Measurements from ENCODE around the gene MIEN1.
"Not testable (repeated sequence)": the region's sequence is repeated elsewhere in the genome, so short reads cannot be mapped to it uniquely, and the experiment has no call there.

MIEN1 gene, protein sequence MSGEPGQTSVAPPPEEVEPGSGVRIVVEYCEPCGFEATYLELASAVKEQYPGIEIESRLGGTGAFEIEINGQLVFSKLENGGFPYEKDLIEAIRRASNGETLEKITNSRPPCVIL

DNA sequence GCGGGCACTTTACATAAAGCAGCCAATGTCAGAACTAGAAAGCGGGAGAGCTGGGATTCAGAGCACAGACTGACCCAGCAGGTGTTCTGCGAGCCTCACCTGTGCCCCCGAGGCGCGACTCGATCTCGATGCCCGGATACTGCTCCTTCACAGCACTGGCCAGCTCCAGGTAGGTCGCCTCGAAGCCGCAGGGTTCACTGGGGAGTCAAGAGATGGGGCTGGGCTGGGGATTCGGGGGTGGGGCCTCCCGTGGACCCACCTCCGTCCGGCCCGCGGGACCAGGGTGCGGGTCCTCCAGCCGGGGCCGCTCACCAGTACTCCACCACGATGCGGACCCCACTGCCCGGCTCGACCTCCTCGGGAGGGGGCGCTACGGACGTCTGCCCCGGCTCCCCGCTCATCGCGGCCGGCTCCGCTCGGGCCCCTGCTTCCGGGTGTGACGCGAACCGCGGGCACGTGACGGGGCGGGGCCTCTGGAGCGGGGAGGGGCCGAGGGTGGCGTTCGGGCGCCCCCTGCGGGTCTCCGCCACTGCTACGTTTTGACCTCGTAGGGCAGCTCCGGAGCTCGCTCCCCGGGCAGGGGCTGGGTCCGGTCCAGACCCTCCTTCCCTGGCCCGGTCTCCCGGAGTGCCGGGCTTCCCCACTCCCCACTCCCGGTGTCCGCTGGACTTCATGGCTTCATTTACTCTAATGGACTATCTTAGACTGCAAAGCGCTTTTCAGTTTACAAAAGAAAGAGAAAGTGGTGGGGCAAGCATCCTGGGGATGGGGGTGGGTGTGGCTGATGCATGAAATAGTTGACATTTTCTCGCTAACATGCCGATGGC is at the start of gene MIEN1:
Gene MIEN1, minus strand, starts transcription at position 438 of the 827 bp plus-strand sequence. Its CDS starts 37 bp downstream, at position 401.
- DNase-seq (ENCODE audit: low read depth in 2 of 2) = peak; percentile 38 to 47

DNA sequence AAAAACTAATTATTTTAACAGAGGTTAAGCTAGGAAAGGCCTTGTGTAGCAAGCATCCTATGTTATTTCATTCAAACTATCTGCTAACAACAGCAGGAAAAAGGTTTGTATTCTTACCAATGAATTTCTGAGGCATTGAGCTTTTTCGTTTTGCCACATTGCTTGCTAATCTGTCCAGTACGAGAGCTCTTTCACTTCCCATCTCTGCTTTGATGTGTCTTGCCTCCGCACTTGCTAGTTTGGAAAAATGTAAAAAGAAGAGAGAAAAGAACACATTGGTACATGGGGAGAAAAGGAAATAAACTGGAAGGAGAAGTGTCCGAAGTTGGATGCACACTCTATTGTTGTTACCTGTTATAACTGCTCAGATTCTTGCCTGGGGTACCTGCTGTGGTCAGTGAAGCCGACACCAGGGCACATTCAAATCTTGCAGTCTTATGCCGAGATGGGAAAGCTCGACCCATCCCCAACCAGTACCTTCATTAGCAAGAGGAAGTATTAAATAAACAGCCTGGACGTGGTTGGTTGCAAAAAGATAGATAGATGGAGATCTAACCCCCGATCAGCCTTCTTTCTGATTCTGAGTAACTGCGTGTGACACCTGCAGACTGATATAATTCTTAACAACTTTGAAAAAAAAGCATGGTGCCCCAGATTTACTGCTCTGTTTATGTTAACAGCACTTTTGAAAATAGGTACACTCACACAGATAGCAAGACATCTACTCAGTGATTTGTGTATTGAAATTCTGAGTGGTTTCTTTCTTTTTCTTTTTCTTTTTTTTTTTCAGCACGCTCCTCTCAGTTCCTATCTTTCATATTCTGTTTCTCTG is 47.4 kb upstream of the MIEN1 start:
- DNase-seq (ENCODE audit: low read depth in 2 of 2) = no peak

DNA sequence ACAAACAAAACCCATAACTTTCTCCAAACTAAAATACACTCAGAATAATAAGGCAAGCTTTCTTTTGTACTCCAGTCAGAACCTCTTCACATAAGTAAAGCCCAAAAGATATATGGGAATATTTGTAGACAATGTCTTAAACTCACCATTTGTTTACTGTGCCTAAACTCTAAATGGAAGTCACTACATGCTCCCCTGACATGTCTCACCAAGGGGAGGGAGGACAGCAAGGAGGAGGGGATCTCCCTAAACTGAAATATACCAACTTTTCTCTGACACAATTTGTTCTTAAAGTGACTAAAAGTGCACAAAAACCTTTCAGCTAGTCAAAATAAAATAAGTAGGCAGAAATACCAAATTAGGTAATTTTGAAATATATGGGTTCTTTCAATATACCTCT is 45.9 kb upstream of the MIEN1 start:
- no peak for DNase-seq (ENCODE audit: low read depth in 2 of 2)

DNA sequence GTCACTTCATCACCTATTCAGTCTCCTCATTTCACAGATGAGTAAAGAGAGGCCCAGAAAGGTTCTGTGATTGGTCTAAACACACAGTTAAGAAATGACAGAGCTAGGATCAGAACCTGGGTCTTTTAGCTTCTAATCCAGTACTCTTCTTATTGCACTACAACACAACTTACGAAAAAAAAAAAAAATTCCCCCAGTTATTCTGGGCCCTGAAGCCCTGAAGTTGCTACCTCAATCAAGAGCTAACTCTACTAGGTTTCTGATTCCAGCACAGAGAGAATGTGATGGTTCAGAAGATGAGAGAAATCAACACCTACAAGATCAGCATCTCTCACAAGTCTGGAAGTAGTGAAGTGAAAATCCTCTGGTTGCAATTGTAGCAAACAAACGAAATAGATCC is 44.7 kb upstream of the MIEN1 start:
- no peak for DNase-seq (ENCODE audit: low read depth in 2 of 2)

DNA sequence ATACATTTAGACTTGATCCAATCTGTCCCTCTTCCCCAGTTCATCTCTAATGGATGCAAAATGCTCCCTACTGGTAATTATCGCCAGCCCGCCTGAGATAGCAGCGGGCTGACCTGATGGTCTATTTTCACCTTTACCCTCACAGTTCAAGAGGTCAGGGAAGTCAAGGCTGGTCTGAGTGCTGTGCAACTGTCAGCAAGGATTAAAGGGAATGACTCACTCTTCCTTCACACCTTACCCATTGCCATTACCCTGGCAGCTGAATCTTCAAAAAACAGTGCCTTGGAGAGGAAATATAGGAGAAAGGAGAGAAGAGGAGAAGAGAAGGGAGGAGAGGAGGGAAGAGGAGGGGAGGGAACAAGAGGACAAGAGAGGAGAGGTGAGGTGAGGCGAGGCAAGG is 43.7 kb upstream of the MIEN1 start:
- DNase-seq (ENCODE audit: low read depth in 2 of 2) = no peak

DNA sequence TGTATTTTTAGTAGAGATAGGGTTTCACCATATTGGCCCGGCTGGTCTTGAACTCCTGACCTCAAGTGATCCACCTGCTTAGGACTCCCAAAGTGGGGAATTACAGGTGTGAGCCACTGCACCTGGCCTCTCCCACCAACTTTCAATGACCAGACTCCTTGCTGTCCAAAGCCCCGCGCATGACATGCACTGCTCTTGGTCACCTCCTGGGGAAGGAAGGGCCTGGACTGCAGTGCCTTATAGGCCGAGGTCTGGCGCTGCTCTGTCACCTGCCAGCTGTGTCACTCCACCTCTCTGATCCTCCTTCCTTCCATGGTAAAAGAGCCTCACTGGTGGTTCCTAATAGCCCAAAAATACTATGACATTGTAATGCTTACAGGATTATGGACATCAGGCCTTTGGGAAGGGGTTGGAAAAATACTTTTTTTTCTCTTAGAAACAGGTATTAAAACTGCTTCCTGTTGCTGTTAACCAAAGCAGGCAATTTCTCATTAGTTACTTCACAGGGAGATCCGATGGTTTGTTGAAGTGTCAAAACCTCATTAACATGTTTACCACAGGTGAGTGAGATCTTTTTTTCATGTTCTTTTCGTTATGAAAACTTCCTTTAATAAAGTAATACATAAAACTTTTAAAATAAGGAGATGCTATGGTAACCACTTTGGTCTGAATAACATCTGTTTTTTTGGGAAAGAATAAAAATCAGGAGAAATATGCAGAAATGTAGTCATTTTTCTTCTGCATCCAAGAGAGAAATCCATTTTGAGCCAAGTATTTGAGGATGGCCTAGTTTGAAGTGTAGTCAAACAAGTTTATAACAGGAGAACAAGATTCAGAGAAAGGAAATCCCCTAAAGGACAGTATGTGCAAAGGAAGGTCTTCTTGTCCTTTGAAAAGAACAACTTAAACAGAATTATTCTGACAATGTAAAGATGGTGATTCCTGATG is 42.9 kb upstream of the MIEN1 start:
- DNase-seq (ENCODE audit: low read depth in 2 of 2) = no peak

DNA sequence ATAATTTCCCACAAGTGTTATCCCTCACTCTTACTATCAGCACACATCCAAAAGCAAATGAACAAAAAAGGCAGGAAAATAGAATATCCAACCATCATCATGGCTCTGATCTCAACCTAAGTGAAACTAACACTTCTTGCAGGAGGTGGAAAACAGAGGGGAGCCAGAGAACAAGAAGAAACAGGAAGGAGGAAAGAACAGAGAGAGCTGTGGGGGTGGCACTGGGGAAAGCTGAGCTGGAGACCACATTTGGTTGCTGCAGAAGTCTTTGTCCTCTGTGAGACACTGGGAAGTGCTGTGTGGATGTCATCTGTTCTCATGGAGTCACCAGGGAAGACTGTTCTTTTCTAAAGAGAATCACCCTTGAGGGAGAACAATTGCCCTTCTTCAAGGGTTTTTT is 42.1 kb upstream of the MIEN1 start:
- DNase-seq (ENCODE audit: low read depth in 2 of 2) = no peak

DNA sequence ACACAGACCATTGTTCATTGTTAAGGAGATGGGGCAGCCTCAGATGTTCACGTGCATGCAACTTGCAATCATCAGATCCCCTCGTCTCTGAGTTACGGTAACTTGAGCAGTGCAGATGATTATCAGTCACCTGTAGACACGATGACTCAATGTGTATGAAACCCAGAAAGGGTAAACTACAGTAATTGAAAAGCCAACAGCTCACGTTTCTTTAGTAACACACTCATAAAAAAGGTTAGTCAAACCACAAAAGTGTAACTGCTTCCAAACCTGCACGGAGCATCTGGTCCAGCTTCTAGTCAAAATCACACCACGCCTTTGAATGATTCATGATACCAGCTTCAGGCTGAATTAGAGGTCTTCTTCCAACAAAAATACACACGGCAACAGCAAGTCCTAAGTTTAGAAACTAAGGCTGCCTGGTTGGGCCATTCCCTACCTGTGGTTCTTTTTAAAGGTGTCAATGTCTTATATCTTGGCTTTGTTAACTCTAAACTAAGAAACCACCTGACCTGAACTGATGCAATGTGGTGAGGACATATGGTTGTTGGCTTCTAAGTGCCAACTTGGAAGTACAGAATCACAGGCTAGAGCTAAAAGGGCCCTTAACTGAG is 39.7 kb upstream of the MIEN1 start:
- no peak for DNase-seq (ENCODE audit: low read depth in 2 of 2)

DNA sequence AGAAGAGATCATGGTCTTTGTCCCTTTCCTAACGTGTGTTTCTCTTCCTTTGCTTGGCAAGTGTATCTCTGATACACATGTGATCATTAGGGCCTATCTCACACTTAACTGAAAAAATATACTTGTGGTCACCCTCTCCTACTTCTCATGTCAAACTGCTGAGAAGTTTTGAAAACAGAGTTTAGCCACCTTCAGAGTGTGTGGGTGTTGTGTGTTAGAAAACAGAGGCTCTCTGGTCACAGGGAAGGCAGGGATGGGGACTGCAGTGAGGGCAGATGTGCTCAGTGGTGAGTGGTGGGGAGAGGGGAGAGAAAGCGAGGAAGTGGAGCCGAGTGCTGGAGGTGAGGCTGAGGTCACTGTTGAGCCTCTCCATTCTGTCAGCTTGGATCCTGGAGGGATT is 36.8 kb upstream of the MIEN1 start:
- no peak for DNase-seq (ENCODE audit: low read depth in 2 of 2)

DNA sequence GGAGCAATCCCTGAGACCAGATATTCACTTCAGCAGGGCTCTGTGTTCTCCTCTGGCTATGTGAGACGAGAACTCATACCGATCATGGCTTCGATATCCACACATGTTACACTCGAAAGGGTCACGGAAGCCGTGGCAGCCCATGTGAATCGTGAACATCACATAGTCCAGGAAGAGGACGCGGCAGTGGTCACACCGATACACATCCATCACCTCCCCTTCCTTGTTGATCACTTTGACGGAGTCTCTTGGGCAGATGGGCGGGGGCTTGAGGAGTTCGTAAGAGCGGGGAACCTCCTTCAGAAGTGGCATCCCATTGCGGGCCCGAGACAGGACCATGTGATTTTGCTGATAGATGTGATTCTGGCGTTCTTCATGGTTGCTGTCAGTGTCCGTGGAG is 35.4 kb upstream of the MIEN1 start:
- DNase-seq (ENCODE audit: low read depth in 2 of 2) = no peak

DNA sequence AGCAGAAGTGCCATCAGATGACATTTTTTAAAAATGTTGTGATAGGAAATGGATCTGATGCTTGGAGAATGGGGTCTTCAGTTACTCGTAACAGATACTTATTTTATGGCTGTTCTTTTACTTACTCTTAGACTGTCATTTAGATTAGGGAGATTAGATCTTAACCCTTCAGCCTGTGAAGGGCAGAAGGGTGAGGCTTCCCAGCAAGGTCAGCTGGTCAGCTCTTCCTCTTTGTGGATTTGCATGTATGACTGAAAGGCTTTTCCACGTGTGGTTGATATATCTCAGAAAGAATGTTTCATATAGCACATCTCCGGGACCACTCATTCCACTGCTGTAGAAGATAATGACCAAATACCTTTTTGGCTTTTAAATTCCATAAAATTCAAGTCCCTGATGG is 34.8 kb upstream of the MIEN1 start:
- DNase-seq (ENCODE audit: low read depth in 2 of 2) = no peak

DNA sequence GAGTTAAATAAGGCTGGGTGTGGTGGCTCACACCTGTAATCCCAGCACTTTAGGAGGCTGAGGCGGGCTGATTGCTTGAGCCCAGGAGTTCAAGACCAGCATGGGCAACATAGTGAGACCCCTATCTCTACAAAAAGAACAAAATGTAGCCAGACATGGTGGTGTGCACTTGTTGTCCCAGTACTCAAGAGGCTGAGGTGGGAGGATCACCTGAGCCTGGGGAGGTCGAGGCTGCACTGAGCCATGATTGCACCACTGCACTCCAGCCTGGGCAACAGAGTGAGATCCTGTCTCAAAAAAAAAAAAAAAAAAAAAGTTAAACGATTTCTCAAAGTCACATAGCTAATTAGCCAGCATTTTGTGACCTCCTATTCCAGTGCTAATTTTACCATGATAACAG is 33.8 kb upstream of the MIEN1 start:
- DNase-seq (ENCODE audit: low read depth in 2 of 2) = not testable (repeated sequence)

DNA sequence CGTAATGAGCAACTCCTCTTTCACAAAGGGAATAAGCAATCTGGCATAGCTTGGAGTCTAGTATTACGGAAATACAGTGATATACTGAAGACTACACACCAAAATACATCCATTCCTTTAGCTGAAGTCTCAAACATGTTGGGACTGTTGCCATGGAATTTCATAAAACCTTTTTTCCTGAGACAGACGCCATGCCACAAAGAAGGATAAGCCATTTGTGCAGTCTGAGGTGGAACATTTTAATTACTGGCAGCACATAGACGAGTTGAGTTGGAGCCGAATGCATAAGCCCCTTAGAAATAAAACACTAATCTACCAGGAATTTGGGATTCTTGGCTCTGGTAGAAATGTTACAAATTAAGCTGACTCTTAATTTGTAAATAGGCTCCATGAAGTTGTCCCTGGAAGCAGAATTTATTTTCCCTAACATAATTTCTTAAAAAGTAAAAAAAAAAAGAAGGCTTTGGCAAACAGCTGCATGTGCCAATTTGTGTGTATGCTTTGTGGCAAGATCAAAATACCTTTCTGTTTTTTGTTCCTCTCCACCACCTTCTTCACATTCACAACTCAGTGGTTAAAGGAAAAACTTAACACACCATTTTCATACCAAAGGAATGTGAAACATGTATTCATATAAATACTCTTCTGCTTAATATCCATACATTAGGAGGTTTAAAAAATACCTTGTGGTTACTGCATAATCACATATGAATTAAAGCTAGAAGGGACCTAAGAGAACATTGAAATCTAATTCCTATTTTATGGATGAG is 32.9 kb upstream of the MIEN1 start:
- peak; percentile 73 to 75 for DNase-seq (ENCODE audit: low read depth in 2 of 2)

DNA sequence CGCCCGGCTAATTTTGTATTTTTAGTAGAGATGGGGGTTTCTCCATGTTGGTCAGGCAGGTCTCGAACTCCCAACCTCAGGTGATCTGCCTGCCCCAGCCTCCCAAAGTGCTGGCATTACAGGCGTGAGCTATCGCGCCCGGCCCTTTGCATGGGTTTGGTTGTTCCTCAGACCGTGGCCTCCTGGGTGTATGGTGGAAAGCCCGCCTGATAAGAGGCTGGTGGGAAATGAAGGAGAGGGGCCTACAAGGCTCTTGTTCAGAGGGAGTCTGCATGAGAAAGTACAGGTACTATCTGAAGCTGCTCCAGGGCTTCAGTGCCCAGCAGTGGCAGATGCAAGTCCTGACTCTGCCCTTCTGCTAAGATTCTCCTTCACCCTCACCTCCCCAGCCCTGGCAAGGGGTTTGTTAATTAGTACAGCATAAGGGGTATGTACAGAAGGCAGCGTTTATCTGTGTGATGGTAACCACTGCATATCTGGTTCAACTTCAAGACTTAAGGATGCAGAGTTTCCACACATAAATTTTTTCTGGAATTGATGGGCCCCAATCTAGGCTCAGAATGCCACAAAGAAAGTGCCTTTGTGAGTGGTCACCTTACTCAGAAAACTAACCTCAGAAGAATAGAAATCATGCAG is 31.6 kb upstream of the MIEN1 start:
- DNase-seq (ENCODE audit: low read depth in 2 of 2) = no peak

DNA sequence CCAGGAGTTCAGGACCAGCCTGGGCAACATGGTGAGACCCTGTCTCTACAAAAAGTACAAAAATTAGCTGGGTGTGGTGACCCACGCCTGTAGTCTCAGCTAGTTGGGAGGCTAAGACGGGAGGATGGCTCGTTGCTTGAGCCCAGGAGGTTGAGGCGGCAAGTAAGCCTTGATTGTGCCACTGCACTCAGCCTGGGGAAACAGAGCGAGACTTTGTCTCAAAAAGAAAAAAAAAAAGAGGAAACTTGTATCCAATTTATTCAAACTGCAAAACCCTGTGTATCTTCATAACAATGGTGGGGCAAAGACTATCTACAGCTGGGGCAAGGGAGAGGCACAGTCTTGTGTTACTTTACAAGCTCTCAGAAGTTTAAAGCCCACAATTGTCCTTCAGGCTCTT is 28.9 kb upstream of the MIEN1 start:
- no peak for DNase-seq (ENCODE audit: low read depth in 2 of 2)

DNA sequence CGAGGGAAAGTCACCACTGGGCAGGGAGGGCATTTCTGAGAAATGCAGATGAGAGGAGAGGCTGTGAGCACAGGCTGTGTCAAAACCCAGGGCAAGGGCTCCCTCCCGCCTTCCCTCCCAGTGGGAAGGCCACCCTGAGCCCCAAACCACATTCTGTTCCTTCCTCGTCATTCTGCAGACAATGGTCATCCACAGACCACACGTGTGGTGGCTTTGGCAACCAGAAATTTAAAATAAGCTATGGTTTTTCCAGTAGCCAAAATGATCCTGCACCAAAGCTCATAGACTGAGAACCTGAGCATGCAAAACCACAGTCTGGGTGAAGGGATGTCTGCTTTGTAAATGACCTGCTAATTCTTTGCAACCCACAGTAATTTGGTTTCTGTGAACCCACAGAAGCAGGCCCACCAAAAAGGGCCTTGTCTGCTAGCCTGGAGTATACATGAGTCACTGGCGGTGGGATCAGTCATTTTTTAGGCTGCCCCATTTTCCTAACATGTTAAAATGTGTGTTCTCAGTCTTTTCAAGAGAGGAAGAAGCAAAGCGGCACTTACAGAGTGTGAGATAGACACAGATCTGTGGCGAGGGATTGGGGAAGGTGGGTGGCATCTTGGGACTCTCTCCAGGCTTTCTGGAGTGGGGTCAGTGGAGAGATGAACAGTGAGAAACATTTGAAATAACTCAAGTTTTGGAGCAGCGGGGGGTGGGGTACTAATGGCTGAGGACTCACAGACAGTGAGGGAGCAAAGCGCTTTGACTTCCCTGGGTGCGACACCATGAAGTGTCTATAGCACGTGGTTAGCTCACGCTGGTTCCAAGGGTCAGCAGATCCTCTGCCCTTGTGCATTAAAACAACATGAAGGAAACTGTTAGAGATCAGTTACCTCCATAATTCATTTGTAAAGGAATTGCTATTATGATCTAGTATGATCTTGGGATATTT is 27.9 kb upstream of the MIEN1 start:
- DNase-seq (ENCODE audit: low read depth in 2 of 2) = no peak

DNA sequence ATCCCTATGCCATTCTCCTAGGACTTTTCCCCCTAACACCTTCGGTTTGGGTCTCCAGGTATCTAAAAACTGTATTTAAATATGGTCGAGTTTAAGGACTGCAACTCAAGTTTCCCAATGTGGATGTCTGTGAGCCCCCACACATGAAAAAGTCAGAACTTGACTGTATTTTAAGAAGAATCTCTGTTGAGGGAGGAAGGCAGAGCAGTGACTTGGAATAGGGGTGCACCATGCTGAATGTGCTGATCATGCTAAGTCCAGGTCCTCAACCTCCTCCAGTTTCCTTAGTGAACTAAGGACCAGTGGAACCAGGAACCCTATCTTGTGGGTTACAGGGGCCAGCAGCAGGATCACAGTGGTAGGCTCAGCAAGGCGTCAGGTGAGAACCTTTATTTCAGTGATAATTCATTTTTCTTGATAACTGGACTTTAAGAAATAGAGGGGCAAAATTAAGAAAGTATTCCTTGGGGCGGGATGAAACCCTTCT is 26.9 kb upstream of the MIEN1 start:
- no peak for DNase-seq (ENCODE audit: low read depth in 2 of 2)

DNA sequence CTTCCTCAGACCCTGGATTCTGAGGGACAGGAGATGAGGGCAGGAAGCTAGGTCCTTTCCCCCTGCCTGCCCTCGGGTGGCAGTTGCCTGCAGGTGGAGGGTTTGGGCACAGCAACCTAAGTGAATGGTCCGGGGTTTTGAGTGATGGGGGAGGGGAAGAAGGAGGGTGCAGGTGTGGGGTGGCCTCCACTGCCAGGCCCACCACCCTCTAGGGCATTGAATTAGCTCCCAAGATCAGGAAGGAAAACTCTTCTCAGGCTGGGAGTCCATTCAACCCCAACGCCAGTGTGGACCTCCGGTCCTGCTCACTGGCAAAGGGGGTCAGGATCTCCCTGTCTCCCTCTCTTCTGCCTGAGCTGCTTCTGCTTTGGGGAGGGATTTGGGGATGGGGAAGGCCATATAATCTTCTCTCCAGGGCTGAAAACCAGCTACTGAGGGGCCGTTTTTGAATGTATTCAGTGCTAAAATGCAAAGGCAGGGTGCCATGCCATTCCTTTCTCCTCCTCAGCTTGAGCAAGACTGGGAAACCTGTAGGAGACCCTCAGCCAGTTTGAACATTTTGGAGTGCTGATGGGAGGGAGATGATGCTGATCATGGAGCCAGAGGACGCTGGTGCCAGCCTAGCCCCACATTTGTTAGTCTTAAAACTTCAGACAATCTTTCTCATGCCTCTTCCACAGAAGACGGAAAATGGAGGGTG is 26.2 kb upstream of the MIEN1 start:
- DNase-seq (ENCODE audit: low read depth in 2 of 2) = no peak
